ENCODE results near the gene PIK3R4.

Gene PIK3R4

DNA sequence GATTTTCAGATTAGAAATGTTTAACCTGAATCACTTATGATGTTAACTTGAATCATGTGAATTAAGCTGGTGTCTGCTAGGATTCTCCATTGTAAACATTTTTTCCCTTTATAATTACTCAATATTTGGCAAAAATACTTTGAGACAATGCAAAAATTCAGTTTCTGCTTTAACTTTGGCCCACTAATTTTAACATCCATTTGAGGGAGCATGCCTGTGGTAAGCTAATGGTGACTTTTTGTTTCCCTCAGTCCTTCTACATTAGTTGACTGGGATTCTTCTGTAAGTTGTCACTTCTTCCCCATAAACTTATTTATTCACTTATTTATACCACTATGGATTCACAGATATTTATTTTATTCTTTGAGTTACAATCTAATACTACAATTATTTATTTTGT is 59.3 kb downstream of the PIK3R4 start:
- no peak for DNase-seq

DNA sequence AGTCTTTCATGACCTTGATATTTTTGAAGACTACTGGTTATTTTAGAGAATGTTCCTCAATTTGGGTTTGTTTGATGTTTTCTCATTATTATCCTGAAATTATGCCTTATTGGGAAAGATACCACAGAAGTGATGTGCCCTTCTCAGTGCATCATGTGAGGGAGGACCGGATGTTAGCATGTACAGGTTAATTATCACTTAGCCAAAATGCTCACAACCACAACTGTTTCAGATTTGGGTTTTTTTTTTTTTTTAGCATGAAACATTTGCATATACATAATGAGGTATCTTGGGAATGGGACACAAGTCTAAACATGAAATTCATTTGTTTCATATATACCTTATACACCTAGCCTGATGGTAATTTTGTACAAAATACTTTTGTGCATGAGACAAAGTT is 59.8 kb downstream of the PIK3R4 start:
- no peak for DNase-seq

DNA sequence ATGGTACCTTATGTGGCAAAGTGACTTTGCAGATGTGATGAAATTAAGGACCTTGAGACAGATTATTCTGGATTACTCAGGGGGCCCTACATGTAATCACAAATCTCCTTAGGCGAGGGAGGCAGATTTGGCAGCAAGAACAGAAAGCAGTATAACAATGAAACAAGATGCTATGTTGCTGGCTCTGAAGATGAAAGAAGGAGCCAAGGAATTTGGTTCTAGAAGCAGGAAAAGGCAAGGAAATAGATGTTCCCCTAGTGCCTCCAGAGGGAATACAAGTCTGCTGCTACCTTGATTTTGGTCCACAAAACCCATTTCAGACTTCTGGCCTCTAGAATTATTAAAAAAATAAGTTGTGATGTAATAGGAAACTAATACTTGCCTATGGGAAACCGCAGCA is 64.5 kb downstream of the PIK3R4 start:
- no peak for DNase-seq

DNA sequence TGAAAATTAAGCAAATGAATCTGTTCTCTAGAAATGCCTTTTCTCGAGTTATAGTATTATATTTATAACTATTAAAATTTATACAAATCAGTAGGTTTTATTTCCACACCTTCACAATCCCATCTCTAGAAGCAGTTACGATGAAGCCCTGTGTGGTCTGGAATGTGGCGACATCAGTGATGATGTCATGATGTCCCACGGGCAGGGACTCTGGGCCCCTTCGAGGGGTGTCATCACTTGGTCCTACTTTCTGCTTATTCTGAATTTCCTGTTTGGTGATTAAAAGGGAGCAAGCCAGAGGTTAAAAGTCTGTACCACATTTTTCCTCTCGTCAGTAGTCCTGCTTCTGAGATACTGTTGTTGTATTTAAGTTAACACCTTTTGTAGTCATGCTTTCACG is 67.4 kb downstream of the PIK3R4 start:
- DNase-seq, result no peak

DNA sequence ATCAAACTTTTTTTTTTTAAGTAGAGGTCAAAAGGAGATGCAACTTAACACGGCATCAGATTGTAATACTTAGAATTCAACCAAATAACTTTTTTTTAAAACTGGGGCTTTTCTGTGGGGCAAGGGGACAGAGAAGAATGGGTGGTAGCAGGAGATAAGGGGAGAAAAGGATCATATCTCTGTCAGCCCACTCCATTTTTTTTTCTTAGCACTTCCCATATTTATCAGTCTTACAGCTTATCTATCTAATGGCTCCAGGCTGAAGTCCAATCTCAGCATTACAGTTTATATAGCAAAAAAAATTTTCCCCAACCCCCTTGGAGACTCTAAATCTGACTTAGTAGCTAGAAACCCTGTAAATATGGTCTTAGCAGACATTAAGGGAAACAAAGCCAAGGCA is 69.3 kb downstream of the PIK3R4 start:
- no peak for DNase-seq

DNA sequence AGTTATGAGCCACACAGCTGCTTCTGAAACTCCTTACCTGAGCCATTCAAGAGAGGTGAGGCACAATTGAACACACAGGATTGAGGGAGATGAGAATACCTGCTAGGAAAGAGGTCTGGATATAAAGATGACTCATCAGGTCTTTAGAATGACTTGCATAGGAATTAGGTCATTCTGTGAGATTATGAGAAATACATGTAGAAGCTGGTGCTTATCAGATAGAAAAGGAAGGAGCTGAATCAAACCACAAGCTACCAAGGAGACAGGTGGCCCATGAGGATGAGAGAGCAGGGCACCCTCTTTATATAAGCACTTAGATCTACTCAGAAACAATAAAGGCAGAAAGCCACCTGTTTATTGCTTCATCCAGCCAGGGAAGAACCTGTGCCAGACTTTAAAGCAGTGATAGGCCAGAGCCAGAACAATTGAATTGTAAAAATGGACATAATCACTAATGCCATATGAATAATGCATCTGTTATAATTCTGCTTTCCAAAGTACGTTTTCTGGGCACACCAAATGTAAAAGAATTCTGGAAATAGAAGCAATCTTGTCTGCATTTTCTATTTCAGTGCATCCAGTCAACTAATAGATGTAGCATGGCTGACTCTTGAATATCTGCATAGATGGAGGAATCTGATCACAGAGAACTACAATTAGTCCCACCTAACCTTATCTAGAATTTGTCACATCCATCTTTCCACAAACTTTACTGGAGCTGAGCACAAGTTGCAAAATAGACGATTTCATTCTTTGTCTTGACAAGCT is 74.9 kb downstream of the PIK3R4 start:
- peak; percentile 10 for DNase-seq

DNA sequence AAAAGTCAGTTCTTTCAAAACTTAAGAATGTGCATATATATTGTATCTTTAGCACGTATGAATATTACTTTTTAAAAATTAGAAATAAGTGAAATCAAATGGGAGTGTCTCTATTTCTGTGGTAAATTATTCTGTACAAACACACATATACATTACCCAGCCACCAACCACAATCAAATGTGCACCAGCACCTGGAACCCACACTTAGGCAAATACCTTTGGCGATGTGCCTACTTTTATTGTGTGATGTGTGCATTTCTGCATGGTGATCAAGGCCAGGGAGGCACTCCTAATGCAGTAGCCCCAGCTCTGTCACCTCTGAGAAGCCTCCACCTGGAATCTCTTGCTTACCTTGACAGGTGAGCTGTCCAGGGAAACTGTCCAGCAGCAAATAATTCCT is 76.9 kb downstream of the PIK3R4 start:
- DNase-seq, result peak; percentile 2

DNA sequence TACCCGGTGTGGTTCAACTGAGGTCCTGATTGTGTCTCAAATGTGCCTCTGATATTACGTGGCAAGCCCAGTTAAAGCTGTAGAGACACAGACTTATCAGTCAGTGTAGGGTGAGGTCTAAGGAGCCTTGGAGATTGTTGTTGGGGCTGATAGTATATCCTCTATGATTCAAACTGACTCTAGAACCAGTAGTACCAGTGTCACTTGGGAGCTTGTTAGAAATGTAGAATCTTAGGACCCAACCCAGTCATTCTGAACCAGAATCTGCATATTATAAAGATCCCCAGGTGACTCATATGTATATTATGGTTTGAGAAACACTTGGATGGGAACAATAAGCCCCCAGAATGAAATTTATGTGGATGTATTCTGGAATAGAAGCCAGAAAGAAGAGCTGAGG is 83.5 kb downstream of the PIK3R4 start:
- DNase-seq, result no peak

DNA sequence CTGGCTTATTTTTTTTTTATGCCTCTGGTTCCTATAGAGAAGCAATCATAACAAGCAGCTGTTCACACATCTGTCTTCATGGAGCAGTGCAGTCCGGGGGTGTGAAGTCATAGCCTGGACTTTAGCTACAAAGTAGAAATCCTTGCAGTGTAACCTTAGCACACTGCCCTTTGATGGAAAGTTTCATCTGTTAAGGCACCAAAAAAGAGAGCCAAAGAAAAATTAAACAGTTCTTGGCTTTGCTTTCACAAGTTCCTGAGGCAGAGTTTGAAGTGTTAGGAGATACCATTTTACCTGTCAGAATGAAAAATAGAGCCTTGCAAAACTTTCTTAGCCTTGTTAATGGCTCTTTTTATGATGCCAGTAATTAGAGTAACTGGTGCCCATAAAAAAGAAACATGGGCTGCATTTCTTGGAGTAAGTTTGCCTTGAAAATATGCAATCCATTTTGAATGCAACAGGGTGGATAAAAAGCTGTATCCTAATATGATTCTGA is 84.1 kb downstream of the PIK3R4 start:
- DNase-seq, result no peak

DNA sequence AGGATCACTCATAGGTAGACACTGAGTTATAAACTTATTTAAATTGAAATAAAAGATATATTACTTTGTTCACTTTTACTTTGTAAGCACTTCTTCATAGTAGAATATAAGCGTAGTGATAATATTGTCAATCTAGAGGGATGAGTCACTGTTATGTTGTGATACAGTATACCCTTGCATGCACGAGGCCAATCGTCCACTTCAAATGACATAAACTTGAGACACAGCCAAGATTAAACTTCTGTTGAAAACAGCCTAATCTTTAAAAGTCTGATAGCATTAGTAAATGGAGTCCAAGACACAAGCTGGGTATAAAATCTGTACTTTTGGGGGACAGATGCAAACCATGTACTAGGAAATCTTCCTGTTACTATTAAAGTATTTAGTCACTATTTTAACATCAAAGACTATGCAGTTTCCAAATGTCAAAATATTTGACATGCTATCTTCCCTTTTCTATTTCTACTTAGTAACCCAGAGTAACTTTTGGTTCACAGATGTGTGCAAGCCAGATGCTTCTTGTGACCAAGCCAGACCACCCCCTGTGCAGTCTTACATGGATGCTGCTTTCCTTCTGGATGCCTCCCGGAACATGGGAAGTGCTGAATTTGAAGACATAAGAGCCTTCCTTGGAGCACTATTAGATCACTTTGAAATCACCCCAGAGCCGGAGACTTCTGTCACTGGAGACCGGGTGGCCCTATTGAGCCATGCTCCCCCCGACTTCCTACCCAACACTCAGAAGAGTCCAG is 85.3 kb downstream of the PIK3R4 start:
- DNase-seq, result no peak

DNA sequence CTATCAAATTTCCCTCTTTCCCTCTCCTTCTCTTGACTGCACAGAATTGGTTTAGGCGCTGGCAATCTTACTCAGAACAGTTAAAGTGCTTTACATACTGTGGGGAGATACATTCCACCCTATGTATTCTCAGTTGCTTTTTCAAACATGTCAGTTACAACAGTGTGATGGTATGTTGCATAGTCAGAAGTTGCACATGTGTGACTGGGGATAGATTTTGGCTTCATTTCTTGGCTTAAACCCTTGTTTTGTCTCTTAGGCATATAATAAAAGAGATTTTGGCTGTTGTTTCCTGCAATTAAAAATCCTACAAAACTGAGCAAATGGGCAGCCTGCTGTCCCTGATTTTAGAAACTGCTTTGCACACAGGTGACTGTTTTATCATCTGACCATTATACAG is 86.7 kb downstream of the PIK3R4 start:
- DNase-seq, result no peak

DNA sequence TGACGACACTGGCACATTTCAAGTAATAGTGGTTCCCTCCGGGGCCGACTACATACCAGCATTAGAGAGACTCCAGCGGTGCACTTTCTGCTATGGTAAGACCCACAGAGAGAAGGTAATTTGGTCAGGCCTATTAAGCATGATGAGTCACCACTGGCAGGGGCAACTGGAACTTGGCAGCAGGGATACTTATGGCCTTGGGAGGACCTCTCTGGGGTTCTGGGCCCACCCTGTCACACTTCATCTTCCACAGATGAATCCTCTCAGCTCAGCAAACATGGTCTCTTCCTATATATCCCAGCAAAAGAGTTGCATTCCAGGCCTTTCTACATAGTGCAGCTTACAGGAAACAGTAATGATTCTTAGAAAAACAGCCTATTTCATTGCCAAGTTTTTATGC is 88.0 kb downstream of the PIK3R4 start:
- DNase-seq, result no peak

DNA sequence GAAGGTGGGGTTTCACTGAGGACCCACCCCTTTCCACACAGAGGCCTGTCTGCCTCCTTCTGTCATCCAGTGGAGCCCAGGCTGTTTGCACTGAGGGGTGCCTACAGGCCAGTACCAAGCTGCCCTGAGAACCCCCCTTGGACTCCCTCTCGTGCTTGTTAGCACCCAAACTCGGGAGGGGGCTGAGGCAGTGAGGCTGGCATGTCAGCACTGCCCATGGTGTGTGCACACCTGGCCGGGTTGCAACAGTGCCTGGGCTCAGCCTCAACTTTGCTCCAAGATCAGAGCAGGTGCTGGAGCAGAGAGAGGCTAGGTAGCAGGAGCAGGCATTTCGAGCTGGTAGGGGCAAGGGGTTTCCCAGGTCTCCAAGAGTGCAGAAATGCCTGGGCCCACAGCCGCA is 90.0 kb downstream of the PIK3R4 start:
- DNase-seq, result no peak

DNA sequence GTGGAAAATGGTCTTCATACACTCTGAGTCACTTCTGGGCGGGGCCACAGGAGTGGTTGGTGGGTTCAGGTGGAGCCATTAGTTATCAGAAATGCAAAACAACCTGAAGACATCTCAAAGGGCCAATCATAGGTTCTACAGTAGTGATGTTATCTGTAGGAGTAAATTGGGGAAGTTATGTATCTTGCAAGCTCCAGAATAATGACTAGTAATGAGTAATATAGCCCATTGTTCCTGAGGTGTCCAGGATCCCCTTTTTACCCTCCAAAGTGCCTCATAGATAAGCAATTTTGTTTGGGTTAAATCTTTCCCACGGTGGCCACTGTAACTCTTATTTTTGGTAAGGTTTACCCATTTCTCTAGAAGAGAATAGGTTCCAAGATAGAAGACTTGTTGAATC is 91.7 kb downstream of the PIK3R4 start:
- no peak for DNase-seq

DNA sequence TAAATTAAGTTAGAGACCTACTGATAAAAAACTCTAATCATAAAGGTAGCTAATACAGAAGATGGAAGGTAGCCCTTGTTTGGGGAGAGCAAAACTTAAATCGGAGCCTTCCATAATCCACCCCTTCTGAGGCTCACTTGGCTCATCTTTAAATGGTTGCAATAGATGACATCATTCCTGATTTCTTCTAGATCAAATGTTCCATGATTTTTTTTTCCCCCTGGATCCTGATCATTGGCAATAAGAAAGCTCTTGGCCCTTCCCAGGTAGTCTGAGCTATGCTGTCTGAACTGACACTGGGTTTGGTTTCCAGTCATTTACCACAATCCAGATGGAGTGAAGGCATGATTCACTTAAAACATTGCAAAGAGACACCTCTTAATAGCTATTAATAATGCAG is 92.5 kb downstream of the PIK3R4 start:
- no peak for DNase-seq

DNA sequence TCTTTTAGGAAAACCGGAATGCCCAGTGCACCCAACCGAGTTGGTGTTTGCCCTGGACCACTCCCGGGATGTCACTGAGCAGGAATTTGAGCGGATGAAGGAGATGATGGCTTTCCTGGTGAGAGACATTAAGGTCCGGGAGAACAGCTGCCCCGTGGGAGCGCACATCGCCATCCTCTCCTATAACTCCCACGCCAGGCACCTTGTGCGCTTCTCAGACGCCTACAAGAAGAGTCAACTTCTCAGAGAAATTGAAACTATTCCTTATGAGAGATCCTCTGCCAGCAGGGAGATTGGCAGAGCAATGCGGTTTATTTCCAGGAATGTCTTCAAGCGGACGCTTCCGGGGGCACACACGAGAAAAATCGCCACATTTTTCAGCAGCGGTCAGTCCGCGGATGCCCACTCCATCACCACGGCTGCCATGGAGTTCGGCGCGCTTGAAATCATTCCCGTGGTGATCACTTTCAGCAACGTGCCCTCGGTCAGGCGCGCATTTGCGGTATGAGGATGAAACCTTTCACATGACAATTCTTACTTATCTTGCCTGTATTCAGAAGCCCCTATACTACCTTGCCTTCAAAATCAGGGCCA is 97.5 kb downstream of the PIK3R4 start:
- DNase-seq, result no peak

DNA sequence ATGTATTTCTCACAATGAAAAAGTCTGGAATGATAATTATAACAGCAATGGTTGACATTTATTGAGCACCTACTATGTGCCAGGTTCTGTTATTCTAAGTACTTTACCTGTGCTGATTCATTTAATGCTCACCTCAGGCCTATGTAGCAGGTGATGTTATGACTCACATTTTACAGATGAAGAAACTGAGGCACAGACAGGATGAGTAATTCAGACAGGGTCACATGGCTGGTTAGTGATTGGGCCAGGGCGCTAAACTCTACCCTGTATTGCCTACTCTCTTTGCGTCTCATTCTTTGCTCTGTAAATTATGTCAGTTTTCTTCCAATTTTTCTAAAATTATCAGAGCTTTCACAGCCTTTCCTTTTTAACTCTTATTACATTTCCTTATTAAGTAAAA is 98.3 kb downstream of the PIK3R4 start:
- DNase-seq, result no peak

DNA sequence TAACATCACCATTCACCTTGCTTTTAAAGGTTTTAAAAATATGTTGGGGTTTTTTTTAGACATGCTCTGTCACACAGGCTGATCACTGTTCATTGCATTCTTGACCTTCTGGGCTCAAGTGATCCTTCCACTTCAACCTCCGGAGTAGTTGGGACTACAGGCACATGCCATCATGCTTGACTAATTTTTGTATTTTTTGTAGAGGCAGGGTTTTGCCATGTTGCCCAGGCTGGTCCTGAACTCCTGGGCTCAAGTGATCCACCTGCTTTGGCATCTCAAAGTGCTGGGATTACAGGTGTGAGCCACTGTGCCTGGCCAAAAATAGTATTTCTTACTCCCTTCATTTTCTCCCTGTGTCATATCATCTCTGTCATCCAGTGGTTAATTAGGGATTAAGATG is 101.4 kb downstream of the PIK3R4 start:
- no peak for DNase-seq

DNA sequence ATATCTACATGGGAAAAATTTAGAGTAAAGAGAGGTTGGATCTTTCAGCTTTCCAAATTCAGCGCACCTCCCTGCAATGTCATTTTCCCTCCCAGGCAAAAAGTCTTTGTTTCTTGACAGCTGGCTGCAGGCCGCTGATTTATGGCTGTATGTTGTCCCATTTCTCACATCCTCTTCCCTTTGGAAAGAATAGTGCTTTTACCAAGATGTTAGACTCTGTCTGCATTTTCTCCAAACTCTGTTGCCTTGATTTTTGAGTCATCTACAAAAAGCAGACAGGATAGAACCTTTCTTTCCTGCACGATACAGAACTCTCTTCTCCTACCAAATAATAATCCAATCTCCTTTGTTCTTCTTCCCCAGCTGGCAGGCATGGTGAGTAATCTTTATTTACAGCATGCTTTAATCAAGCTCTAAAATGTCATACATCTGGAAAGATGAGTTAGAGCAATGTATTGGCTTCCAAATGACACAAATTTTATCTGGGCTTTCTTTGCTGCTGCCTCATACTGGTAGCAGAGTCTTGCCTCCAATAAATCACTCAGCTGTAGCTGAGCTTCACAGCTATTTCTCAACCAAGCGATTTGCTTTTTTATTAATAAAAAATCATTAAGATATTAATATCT is 101.9 kb downstream of the PIK3R4 start:
- no peak for DNase-seq

DNA sequence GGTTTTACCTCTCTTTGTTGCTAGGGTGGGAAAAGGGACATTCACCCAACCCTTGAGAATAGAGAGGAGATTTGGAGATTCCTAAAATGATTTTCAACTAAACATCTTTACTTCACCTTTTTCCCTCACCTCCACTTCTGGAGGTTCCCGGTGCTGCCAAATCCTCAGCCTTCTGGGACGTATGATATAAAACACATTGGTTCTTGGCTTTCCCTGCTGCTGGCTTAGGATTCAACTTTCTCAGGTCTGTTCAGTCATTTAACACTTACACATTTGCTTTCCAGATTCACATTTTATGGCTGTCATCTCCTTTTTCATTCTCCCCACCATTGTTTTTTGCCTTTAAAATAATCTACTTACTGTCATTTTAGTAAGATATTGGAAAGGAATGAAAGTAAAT is 106.6 kb downstream of the PIK3R4 start:
- no peak for DNase-seq

DNA sequence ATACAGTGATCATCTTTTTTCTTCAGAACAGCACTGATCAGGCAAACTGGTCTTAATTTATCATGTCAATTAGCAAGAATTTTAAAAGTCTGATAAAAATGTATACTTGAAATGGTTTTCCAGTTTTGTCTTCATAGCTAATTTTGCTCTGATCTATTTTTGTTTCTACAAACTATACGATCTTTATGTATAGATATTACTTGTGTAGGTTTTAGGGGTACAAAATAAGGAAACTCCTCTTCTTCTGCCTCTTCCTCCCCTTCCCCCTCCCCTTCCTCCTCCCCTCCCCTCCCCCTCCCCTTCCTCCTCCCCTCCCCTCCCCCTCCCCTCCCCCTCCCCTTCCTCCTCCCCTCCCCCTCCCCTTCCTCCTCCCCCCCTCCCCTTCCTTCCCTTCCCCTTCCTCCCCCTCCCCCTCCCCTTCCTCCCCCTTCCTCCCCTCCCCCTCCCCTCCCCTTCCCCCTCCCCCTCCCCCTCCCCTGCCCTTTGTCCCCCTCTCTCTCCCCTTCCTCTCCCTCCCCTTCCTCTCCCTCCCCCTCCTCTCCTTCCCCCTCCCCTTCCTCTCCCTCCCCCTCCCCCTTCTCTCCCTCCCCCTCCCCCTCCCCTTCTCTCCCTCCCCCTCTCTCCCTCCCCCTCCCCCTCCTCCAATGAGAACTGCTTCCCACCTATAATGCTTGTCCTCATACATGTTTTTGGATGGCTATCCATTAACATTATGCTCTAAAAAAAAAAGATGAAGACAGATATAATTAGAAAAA is 110.0 kb downstream of the PIK3R4 start:
- no peak for DNase-seq

DNA sequence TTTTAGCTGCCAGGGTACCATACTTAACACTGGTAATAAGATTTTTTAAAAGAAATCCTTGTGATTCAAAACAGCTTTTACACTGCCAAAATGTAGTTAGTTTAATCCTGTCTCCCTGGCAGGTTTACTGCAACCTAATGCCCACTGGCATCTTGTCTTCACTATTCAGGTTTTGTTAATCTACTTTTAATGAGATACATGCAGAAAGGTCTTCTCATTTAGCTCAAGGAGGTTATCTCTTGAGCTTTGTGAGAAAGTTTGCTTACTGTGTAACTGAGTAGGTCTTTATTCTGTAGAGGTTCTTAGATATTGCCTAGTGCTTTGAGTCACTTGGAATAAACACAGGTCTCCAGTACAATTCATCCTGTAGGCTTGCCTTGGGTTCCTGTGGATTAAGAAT is 110.7 kb downstream of the PIK3R4 start:
- no peak for DNase-seq

DNA sequence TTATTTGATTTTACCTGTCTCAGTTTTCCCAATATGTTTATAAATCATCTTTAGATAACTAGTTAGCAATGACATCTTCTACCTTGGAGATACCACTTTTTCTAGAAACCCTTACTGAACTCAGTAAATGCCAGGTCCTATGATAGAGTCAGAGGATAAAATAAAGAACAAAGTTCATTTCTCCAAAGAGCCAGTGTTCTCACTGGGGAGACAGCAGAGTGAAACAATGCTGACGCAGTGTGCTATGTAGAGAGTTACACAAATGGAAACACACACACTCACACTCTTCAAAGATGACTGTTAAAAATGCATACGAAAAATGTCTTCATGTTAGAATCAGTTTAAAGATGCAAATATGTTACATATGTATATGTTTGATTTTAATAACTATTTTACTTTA is 111.3 kb downstream of the PIK3R4 start:
- no peak for DNase-seq

Measured in NCI-H2029 (cell line).